ENCODE data around the gene TSR3.

DNA sequence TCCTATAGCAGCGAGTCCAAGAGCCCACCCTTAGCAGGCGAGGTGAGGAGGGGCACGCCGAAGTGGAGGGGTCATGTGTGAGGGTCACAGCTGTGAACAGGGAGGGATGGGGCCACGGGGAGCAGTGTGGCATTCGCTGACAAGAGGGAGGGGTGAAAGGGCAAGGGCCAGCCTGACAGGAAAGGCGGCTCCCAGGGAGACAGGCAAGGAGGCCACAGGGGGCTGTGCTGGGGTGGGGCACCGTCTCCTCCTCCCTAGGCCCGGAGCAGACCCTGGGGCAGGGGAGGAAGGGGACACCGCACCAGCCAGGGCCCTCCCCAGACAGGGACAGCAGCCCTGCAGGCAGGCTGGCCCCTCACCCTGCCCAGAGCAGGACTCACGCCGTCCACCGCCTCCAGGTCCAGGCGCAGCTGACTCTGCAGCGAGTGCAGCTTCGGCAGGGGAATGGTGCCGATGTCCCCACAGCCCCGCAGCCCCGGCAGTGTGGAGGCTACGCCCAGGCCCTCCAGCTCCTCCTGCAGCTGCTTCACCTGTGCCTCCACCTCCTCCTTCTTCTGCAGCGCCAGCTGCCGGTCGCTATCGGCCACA is 15.1 kb upstream of the TSR3 start:
- TF ChIP-seq POLR2A (IDR thresholded peaks at IDR 0.05), result no peak
- TF ChIP-seq, protein P1, sequence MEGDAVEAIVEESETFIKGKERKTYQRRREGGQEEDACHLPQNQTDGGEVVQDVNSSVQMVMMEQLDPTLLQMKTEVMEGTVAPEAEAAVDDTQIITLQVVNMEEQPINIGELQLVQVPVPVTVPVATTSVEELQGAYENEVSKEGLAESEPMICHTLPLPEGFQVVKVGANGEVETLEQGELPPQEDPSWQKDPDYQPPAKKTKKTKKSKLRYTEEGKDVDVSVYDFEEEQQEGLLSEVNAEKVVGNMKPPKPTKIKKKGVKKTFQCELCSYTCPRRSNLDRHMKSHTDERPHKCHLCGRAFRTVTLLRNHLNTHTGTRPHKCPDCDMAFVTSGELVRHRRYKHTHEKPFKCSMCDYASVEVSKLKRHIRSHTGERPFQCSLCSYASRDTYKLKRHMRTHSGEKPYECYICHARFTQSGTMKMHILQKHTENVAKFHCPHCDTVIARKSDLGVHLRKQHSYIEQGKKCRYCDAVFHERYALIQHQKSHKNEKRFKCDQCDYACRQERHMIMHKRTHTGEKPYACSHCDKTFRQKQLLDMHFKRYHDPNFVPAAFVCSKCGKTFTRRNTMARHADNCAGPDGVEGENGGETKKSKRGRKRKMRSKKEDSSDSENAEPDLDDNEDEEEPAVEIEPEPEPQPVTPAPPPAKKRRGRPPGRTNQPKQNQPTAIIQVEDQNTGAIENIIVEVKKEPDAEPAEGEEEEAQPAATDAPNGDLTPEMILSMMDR (IDR thresholded peaks at IDR 0.05), result no peak
